GM12801 (cell line): ENCODE measurements around the gene ITGB5.

Experiments used
- TF ChIP-seq, protein P1 (sequence below): IDR thresholded peaks from one replicate; pipeline ENCODE4 v1.5.1; 2011; ENCODE audit warnings: control low read depth; ENCODE audit not compliant: insufficient read length; ENCODE audit errors: extremely low read depth

Gene ITGB5

DNA sequence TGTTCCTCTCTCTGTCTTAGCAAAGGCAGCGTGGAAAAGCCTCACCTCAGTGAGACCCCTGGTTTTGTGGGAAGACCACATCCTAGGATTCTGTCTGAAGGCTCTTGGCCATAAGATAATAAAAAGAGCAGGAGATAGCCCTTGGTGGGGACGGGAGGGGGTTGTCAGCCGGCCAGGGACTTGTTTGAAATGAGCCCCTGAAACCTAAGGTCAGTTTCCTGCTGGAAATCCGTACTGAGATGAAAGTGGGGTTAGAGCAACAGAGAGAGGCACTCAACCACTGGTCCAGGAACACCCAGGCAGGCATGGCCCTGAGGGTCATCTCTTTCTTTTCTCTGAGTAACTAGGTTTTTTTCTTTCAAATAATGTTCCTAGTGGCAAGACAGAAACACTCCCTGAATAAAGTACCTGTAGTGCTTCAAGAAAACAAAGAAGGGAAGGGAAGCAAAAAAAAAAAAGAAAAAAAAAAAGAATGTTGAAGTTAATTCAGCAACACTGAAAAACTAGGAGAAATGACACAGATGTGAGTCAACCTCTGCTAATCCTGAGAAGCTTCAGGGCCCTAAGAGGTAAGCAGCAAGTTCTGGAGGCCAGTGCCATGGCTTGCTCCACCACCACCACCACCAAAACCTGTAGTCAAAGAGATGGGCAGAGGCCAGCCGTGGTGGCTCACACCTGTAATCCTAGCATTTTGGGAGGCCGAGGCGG is 3.2 kb downstream of the ITGB5 start:
- TF ChIP-seq, protein P1, sequence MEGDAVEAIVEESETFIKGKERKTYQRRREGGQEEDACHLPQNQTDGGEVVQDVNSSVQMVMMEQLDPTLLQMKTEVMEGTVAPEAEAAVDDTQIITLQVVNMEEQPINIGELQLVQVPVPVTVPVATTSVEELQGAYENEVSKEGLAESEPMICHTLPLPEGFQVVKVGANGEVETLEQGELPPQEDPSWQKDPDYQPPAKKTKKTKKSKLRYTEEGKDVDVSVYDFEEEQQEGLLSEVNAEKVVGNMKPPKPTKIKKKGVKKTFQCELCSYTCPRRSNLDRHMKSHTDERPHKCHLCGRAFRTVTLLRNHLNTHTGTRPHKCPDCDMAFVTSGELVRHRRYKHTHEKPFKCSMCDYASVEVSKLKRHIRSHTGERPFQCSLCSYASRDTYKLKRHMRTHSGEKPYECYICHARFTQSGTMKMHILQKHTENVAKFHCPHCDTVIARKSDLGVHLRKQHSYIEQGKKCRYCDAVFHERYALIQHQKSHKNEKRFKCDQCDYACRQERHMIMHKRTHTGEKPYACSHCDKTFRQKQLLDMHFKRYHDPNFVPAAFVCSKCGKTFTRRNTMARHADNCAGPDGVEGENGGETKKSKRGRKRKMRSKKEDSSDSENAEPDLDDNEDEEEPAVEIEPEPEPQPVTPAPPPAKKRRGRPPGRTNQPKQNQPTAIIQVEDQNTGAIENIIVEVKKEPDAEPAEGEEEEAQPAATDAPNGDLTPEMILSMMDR = no peak

DNA sequence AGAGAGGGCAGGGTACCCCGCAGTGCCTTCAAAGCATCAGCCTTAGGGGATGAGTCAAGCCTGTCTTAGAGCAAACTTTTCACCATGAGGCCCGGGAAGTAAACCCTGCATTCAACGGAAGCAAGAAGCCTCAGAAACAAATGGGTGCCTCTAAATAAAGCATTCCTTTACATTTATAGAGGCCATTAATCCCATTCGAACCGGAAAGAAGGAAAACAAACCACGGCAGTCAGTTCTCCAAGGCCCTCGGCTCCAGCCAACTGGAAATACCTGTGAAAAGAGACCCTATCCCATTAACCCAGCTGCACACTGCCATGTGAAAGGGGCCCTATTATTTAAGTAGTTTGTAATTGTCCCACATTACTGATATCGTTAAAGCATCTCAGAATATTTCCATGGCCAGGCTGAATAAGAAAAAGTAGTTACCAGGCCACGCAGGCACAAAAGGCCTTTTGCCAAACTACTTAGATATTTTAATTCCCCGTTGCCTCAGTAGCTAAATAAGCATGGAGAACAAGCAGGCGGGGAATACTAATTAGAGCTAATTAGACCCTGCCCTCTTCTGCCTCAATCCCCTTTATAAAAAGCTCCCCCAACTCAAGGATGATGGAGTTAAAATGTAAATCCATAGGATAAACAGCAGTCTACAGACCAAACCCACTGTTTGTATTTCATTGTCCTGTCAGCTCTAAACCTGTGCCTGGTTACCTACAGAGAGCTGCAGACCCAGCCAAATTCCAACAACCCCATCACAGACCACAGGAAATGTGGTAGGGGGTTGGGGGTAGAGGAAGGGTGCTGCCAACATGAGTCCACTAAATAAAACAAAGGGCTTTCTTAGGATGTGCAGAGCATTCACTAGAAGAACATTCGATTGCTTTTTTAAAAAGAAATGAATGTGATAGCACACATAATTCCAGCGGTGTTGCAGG is 4.1 kb downstream of the ITGB5 start:
- TF ChIP-seq, protein P1 = no peak

DNA sequence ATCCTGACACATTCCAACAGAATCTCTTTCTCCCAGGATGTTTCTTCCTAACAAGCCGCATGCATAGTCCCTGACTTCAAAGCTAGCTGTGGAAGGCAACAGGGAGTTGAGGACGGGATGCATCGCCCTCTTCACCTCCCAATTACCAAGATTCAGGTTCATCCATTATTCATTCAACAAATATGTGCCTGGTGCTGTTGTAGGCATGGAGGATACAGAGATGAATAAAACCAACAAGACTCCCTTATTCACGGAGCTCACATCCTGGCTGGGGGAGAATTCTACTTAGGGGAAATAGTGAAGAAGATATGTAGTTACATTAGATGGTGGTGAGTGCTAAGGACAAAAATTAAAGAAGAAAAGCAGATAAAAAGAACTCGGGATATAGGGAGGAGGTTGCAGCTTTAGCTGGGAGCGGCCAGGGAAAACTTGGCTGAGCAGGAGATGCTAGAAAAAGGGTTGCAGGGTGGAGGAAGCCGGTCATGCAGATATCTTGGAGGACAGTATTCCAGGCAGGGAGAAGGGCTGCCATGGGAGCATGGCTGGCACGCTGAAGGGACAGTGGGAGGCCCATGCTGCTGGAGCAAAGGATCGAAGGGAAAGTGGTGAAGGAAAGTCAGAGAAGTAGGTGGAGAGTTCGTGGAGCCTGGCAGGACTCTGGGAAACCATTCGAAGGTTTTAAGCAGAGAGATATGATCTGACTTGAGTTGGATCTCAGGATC is 5.0 kb downstream of the ITGB5 start:
- TF ChIP-seq, protein P1 = no peak

DNA sequence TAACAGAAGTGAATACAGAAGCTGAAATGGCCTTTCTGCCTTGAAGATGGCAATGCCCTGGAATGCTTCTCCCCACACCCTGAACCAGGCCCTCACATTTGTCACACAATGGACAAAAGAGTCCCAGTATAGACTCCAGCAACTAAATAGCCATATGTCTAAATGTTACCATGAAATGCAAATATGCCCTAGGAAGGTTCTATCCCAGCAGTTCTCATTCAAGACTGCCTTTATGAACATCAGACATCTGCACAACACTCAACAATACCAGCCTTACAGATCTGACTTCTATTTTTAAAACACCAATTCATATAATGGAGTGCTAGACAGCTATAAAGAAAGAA is 7.9 kb downstream of the ITGB5 start:
- TF ChIP-seq, protein P1 = no peak

DNA sequence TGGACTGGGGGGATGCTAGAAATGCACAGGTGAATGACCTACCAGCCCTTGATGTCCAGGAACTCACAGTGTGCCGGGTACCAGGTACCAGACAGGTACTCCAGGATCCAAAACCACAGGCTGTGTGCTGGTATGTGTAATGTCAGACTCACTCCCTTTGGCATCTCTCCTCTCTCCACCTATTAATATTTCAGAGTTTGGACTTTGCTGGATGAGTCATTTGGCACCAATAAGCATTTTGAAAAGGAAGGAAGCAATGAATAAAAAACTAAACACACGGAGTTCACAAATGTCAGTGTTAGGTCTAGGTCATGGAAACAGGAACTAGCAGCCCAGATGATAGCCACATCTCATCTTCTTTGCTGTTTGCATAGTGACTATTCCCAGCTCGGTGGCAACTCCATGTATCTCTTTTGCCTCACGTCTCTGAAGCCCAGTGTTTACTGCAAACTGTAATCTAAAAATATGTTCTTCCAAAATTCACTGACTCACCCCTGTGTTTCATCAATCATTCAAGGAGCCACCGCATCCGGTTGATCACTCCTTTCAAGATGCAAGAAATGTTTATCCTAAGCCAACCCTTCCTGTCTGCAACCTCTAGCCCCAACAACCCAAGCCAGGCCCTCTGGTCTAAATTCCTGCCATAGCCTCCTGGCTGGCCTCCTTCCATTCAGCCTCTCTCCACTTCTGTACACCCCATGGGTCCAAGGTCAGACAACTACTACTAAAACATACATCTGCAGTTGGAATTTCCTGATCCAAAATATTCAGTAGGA is 8.4 kb downstream of the ITGB5 start:
- TF ChIP-seq, protein P1 = no peak

DNA sequence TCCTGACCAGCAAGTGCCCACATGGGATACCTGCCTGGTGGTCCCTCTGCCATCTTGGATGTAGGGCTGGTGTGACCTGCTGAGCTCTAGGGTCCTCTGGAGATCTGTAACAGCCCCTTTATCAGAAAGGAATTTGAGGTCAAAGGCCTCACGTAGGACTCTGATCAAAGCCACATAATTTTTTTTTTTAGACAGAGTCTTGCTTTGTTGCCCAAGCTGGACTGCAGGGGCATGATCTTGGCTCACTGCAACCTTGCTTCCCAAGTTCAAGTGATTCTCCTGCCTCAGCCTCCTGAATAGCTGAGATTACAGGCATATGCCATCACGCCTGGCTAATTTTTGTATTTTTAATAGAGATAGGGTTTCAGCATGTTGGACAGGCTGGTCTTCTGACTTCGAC is 9.5 kb downstream of the ITGB5 start:
- TF ChIP-seq, protein P1 = no peak
